Jurkat, Clone E6-1 (cell line): Measurements from ENCODE around the gene NDUFS6.

ENCODE experiments used
- DNase-seq: peaks from one replicate; pipeline ENCODE4 v3.0.0-alpha.2; 2011; ENCODE audit warnings: low read depth, low spot score
- H3K4me3 ChIP-seq: 2 replicates; pipeline ENCODE4 v1.5.1; 2011; ENCODE audit warnings: mild to moderate bottlenecking, low read length, control low read depth, moderate library complexity

Gene NDUFS6

GRCh38 chr5:1764606-1764960 is 36.6 kb upstream of the NDUFS6 start:
- H3K4me3 ChIP-seq = no peak overlapping the region
- no peak for DNase-seq

GRCh38 chr5:1765141-1765879 is 35.9 kb upstream of the NDUFS6 start:
- DNase-seq = no peak
- no peak overlapping the region for H3K4me3 ChIP-seq

GRCh38 chr5:1765880-1766235 is 35.3 kb upstream of the NDUFS6 start:
- H3K4me3 ChIP-seq = no peak overlapping the region
- no peak for DNase-seq

GRCh38 chr5:1767524-1768282 is 33.5 kb upstream of the NDUFS6 start:
- DNase-seq = no peak
- H3K4me3 ChIP-seq = no peak overlapping the region

GRCh38 chr5:1768283-1769000 is 32.8 kb upstream of the NDUFS6 start:
- no peak for DNase-seq
- no peak overlapping the region for H3K4me3 ChIP-seq

- no peak overlapping the region for H3K4me3 ChIP-seq
- no peak for DNase-seq
These were observed 32.1 kb upstream of the NDUFS6 start for GRCh38 chr5:1769017-1769640.

GRCh38 chr5:1769752-1770442 is 31.3 kb upstream of the NDUFS6 start:
- no peak for DNase-seq
- no peak overlapping the region for H3K4me3 ChIP-seq

GRCh38 chr5:1770443-1770802 is 30.8 kb upstream of the NDUFS6 start:
- DNase-seq = no peak
- H3K4me3 ChIP-seq = no peak overlapping the region

GRCh38 chr5:1771149-1772065 is 29.8 kb upstream of the NDUFS6 start:
- no peak for DNase-seq

GRCh38 chr5:1772634-1773033 is 28.6 kb upstream of the NDUFS6 start:
- DNase-seq = no peak
- H3K4me3 ChIP-seq = no peak overlapping the region

More at GRCh38 chr5:1771149-1772065, 29.8 kb upstream of the NDUFS6 start:
- H3K4me3 ChIP-seq = no peak overlapping the region

GRCh38 chr5:1776831-1777230 is 24.4 kb upstream of the NDUFS6 start:
- H3K4me3 ChIP-seq = no peak overlapping the region
- DNase-seq = no peak

GRCh38 chr5:1777281-1778137 is 23.7 kb upstream of the NDUFS6 start:
- no peak for DNase-seq
- H3K4me3 ChIP-seq = no peak overlapping the region

GRCh38 chr5:1778138-1779020 is 22.8 kb upstream of the NDUFS6 start:
- no peak overlapping the region for H3K4me3 ChIP-seq
- no peak for DNase-seq

- no peak for DNase-seq
- H3K4me3 ChIP-seq = no peak overlapping the region
These were observed 22.1 kb upstream of the NDUFS6 start for GRCh38 chr5:1779021-1779680.

GRCh38 chr5:1779782-1780613 is 21.2 kb upstream of the NDUFS6 start:
- no peak overlapping the region for H3K4me3 ChIP-seq
- no peak for DNase-seq
